Measurements from ENCODE around the gene HDGFL3. TPM values are rescaled to one million over a fixed set of nuclear protein-coding genes. Genes with fewer than 3 reads are reported as not detected.

HDGFL3 gene
- total RNA-seq, 2 donors from 2014 or later = 123 TPM

DNA sequence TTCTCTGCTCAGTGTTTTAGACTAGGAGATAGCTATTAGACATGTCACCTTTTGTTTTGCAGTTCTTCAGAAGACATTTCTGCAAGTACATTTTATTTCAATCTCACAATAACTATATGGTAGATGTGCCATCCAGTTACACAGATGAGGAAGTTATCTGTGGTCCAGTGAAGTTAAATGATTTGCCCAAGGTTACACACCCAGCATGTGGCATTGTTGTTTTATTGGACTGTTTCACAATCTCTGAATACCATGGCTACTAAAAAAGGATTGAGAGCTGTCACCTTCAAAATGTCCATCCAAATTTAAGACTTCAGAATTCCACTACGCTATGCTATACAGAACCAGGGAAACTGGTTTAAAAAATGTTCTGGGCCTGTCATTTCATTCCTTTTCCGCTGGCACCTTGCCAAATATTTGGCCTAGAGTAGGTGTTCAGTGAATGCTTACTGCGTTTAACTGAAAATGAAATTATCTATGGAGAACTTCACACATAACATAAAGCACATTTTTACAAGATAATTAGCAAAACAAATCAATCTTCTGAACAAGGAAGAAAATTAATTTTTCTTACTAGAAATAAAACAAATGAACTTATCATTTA is 80.0 kb downstream of the HDGFL3 start:
- H3K4me3 ChIP-seq (ENCODE audit: low read length) = no peak overlapping the region
- no peak overlapping the region for H3K9ac ChIP-seq (ENCODE audit: extremely low read depth, low read length, poor library complexity, severe bottlenecking)
- H3K27me3 ChIP-seq (ENCODE audit: control insufficient read depth, insufficient read depth, low read length, poor library complexity, severe bottlenecking) = no peaks in the 10 kb centered on the region
- H3K27ac ChIP-seq (ENCODE audit: low read depth, low read length) = no peak overlapping the region
- no peaks in the 10 kb centered on the region for H3K4me1 Mint-ChIP-seq
- no peak overlapping the region for H3K27ac Mint-ChIP-seq
- TF ChIP-seq, protein P1, sequence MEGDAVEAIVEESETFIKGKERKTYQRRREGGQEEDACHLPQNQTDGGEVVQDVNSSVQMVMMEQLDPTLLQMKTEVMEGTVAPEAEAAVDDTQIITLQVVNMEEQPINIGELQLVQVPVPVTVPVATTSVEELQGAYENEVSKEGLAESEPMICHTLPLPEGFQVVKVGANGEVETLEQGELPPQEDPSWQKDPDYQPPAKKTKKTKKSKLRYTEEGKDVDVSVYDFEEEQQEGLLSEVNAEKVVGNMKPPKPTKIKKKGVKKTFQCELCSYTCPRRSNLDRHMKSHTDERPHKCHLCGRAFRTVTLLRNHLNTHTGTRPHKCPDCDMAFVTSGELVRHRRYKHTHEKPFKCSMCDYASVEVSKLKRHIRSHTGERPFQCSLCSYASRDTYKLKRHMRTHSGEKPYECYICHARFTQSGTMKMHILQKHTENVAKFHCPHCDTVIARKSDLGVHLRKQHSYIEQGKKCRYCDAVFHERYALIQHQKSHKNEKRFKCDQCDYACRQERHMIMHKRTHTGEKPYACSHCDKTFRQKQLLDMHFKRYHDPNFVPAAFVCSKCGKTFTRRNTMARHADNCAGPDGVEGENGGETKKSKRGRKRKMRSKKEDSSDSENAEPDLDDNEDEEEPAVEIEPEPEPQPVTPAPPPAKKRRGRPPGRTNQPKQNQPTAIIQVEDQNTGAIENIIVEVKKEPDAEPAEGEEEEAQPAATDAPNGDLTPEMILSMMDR (conservative IDR thresholded peaks at IDR 0.05) = no peak
- no peaks in the 10 kb centered on the region for H3K27me3 Mint-ChIP-seq (ENCODE audit: insufficient read depth)
- 99 to 100% methylated on average over 1 to 3 of the region's 3 CpGs for WGBS, 2 experiments (ENCODE audit: insufficient coverage in 1 of 2, insufficient read length in 1 of 2)
- H3K36me3 ChIP-seq (ENCODE audit: control insufficient read depth, insufficient read depth, low read length) = peaks cover 30% of the 10 kb centered on the region
- DNase-seq = no peak
- H3K9me3 Mint-ChIP-seq = no peaks in the 10 kb centered on the region
- H3K4me3 Mint-ChIP-seq = no peak overlapping the region
- H3K9me3 ChIP-seq (ENCODE audit: control insufficient read depth, low read length) = no peaks in the 10 kb centered on the region
- H3K4me1 ChIP-seq (ENCODE audit: control insufficient read depth, insufficient read depth, low read length) = no peaks in the 10 kb centered on the region
- H3K36me3 Mint-ChIP-seq (ENCODE audit: low read depth) = peaks cover 8% of the 10 kb centered on the region

DNA sequence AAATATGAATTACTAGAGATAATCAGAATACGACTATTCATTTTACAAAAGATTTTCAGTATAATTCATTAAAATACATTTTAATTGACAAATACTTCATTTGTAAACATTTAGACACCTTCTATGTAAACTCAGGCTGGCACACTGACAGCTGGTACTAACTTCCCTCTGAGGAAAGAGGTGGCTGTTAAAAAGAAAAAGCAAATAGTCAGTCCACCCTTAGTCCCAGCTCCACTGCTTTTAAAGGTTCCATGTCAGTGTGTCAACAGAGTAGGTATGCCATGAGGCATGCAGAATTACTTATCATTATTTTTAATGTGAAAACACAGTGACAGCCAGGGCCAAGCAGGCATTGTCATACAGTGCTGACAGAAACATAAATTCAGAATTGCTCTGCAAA is 84.1 kb downstream of the HDGFL3 start:
- no peaks in the 10 kb centered on the region for H3K9me3 ChIP-seq (ENCODE audit: control insufficient read depth, low read length)
- Mint-ChIP-seq H3K9me3 (no peaks in the 10 kb centered on the region), H3K4me1 (no peaks in the 10 kb centered on the region), H3K27me3 (ENCODE audit: insufficient read depth) (no peaks in the 10 kb centered on the region), H3K36me3 (ENCODE audit: low read depth) (no peaks in the 10 kb centered on the region), H3K4me3 (no peak overlapping the region), H3K27ac (no peak overlapping the region)
- H3K4me1 ChIP-seq (ENCODE audit: control insufficient read depth, insufficient read depth, low read length) = no peaks in the 10 kb centered on the region
- no peak overlapping the region for H3K27ac ChIP-seq (ENCODE audit: low read depth, low read length)
- no peak for DNase-seq
- H3K27me3 ChIP-seq (ENCODE audit: control insufficient read depth, insufficient read depth, low read length, poor library complexity, severe bottlenecking) = no peaks in the 10 kb centered on the region
- TF ChIP-seq, protein P1 (conservative IDR thresholded peaks at IDR 0.05) = no peak
- H3K9ac ChIP-seq (ENCODE audit: extremely low read depth, low read length, poor library complexity, severe bottlenecking) = no peak overlapping the region
- WGBS, 2 experiments (ENCODE audit: insufficient coverage in 1 of 2, insufficient read length in 1 of 2) = no CpG with 5 or more reads among the region's 1 CpG
- peaks cover 10% of the 10 kb centered on the region for H3K36me3 ChIP-seq (ENCODE audit: control insufficient read depth, insufficient read depth, low read length)
- H3K4me3 ChIP-seq (ENCODE audit: low read length) = no peak overlapping the region

DNA sequence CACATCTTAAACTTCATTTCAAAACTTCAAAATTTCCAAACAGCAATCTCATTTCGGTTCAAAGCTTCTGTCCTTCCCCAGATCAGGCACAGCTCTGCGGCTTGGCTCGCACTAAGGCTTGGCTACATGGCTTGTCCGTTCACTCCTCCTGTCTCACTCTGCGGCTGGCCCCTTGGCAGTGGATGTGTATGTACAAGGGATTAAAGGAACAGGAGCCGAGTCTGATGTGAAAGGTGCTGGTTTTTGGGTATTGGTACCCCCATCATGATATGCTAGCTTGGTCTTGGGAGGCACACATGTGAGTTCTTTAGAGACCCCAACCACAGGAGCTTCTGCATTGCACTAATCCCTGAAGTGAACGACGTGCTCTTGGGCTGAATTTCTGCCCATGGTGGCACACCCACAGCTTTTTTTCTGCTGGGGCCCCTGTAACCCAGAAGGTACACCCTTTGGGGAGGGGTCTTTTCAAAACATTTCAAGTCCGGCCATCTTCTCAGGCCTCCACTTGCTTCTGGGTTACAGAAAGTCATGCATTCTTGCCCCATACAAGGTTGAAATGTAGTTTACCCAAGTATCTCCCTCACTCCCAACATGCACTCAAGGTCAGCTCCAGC is 87.5 kb downstream of the HDGFL3 start:
- WGBS, 2 experiments (ENCODE audit: insufficient coverage in 1 of 2, insufficient read length in 1 of 2) = 94 to 100% methylated on average over 7 to 9 of the region's 9 CpGs
- no peak overlapping the region for H3K9ac ChIP-seq (ENCODE audit: extremely low read depth, low read length, poor library complexity, severe bottlenecking)

More for the DNA sequence above, 87.5 kb downstream of the HDGFL3 start:
- DNase-seq = no peak
- Histone ChIP-seq H3K27me3 (ENCODE audit: control insufficient read depth, insufficient read depth, low read length, poor library complexity, severe bottlenecking) (no peaks in the 10 kb centered on the region), H3K4me3 (ENCODE audit: low read length) (no peak overlapping the region), H3K27ac (ENCODE audit: low read depth, low read length) (no peak overlapping the region), H3K9me3 (ENCODE audit: control insufficient read depth, low read length) (no peaks in the 10 kb centered on the region), H3K4me1 (ENCODE audit: control insufficient read depth, insufficient read depth, low read length) (no peaks in the 10 kb centered on the region), H3K36me3 (ENCODE audit: control insufficient read depth, insufficient read depth, low read length) (no peaks in the 10 kb centered on the region)
- H3K27ac Mint-ChIP-seq = no peak overlapping the region
- TF ChIP-seq, protein P1 (conservative IDR thresholded peaks at IDR 0.05) = no peak
- no peaks in the 10 kb centered on the region for H3K27me3 Mint-ChIP-seq (ENCODE audit: insufficient read depth)
- no peaks in the 10 kb centered on the region for H3K36me3 Mint-ChIP-seq (ENCODE audit: low read depth)
- no peaks in the 10 kb centered on the region for H3K4me1 Mint-ChIP-seq
- H3K9me3 Mint-ChIP-seq = no peaks in the 10 kb centered on the region
- no peak overlapping the region for H3K4me3 Mint-ChIP-seq

Measured in endodermal cell (in vitro differentiated cells).